ENCODE measurements around the gene CRY2.

The CRY2 gene

DNA sequence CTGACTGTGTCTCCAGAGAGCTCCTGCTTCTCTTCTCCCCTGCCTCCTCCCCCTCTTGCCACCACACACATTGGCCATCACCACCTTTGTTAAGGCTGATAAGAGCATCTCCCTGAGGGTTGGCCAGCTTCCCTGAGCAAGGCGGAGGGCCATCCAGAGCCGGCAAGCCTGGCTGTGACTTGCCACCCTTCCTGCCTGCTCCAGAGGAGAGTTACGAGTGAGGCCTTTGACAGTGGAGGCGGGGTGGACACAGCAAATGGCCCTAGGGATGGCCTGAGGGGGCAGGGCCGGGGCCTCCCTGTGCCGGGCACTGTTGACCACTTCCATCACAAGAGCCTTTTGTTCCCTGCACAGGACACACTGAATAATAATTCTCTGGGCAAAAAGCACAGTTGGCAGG lies 54.4 kb downstream of the CRY2 start:
- TF ChIP-seq GATA3 (IDR thresholded peaks at IDR 0.05; ENCODE audit: low read depth, low read length) (no peak), GATA2 (IDR thresholded peaks at IDR 0.05; ENCODE audit: low read depth, low read length) (no peak)

DNA sequence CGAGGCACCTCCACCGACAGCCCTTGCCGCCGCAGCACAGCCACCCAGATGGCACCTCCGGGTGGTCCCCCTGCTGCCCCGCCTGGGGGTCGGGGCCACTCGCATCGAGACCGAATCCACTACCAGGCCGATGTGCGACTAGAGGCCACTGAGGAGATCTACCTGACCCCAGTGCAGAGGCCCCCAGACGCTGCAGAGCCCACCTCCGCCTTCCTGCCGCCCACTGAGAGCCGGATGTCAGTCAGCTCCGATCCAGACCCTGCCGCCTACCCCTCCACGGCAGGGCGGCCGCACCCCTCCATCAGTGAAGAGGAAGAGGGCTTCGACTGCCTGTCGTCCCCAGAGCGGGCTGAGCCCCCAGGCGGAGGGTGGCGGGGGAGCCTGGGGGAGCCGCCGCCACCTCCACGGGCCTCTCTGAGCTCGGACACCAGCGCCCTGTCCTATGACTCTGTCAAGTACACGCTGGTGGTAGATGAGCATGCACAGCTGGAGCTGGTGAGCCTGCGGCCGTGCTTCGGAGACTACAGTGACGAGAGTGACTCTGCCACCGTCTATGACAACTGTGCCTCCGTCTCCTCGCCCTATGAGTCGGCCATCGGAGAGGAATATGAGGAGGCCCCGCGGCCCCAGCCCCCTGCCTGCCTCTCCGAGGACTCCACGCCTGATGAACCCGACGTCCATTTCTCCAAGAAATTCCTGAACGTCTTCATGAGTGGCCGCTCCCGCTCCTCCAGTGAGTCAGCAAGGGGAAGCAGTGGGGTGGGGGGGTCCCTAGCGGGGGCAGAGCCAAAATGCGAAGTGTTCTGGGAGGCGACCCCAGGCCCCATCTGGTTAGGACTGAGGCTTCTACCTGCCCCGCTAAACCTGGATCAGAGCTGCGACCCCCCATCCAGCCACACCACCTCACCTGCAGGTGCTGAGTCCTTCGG lies 55.4 kb downstream of the CRY2 start:
- TF ChIP-seq GATA3 (IDR thresholded peaks at IDR 0.05; ENCODE audit: low read depth, low read length) (no peak), GATA2 (IDR thresholded peaks at IDR 0.05; ENCODE audit: low read depth, low read length) (no peak)

DNA sequence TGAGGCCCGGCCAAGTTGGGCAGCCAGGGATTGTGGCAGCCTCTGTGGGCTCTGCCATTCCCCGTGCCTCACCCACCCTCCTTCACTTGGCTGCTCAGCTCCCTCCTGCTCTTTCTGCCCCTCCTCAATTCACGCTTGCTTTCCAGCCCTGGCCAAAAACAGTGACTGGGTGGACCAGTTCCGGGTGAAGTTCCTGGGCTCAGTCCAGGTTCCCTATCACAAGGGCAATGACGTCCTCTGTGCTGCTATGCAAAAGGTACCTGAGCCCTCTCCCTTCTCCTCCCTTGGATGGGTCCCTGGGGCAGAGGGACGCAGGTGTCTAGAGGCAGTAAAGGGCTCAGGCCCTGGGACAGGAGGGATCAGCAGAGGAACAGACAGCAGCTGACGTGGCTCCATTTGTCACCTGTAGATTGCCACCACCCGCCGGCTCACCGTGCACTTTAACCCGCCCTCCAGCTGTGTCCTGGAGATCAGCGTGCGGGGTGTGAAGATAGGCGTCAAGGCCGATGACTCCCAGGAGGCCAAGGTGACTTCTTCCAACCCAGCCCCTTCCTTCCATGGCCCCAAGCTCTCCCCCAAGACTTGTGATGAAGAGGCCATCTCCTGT lies 57.1 kb downstream of the CRY2 start:
- no peak for TF ChIP-seq GATA3 (IDR thresholded peaks at IDR 0.05; ENCODE audit: low read depth, low read length)
- no peak for TF ChIP-seq GATA2 (IDR thresholded peaks at IDR 0.05; ENCODE audit: low read depth, low read length)

DNA sequence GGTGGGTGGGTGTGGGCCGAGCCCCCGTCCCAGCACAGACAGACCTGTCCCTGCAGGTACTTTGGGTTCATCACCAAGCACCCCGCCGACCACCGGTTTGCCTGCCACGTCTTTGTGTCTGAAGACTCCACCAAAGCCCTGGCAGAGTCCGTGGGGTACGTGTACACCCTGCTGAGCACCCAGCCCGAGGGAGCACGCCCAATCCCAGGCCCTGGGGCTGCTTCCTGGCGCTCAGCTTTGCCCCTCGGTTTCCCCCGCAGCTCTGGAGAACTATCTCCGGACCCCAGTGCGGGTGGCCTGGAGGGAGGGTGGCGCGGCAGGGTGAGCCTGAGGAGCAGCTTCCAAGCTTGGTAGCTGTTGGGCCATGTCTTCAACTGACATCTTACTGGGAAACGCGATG lies 57.8 kb downstream of the CRY2 start:
- TF ChIP-seq GATA3 (IDR thresholded peaks at IDR 0.05; ENCODE audit: low read depth, low read length) (no peak), GATA2 (IDR thresholded peaks at IDR 0.05; ENCODE audit: low read depth, low read length) (no peak)

DNA sequence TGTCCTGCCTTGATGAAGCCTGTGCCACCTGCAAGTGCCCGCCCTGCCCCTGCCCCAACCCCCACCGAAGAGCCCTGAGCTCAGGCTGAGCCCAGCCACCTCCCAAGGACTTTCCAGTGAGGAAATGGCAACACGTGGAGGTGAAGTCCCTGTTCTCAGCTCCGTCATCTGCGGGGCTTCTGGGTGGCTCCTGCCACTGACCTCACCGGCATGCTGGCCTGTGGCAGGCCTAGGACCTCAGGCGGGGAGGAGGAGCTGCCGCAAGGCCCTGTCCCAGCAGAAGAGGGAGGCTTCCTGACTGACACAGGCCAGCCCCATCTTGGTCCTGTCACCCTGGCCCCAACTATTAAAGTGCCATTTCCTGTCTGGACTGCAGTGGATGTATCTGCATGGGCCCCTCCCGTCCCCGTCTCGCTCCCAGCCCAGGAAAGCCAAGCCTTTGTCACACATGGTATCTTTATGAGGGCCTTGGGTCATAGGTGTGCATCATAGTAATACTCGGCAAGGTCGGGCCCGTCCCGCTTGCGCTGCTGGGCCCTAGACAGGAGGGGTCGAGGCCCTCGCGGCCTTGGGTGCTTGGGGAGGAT lies 58.9 kb downstream of the CRY2 start:
- TF ChIP-seq GATA3 (IDR thresholded peaks at IDR 0.05; ENCODE audit: low read depth, low read length) (no peak), GATA2 (IDR thresholded peaks at IDR 0.05; ENCODE audit: low read depth, low read length) (no peak)

DNA sequence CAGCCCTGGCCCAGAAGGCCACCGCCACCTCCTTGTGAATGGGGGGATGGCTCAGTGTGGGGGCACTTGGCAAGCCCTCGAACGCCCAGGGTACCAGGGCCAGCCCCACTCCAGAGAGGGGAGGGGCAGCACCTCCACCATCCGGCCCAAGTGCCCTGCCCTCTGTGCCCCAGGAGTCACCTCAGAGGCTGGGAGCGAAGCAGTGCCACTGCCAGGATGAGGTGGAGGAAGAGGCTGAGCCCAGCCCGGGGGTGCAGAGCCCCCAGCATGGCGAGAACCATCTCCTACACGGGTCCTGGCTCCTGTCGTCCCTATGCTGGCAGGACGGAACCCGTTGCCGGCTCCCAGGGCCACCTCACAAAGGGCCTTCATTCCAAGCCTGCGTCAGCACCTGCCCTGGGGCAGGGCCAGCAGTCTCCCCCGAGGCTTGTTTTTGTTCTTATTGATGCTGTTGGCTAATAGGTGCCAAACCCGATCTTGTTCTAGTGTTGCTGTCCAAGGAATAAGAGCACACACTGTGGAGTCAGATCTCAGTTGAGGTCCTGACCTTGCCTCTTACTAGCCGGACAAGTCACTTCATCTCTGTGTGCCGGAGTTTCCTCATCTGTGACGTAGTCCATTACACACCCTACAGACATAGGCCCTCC lies 59.8 kb downstream of the CRY2 start, which contains the start of gene FREY1:
Gene FREY1, minus strand, starts transcription at position 307 of the 647 bp plus-strand sequence. Its CDS starts 26 bp downstream, at position 281.
- TF ChIP-seq GATA3 (IDR thresholded peaks at IDR 0.05; ENCODE audit: low read depth, low read length) (no peak), GATA2 (IDR thresholded peaks at IDR 0.05; ENCODE audit: low read depth, low read length) (no peak)

DNA sequence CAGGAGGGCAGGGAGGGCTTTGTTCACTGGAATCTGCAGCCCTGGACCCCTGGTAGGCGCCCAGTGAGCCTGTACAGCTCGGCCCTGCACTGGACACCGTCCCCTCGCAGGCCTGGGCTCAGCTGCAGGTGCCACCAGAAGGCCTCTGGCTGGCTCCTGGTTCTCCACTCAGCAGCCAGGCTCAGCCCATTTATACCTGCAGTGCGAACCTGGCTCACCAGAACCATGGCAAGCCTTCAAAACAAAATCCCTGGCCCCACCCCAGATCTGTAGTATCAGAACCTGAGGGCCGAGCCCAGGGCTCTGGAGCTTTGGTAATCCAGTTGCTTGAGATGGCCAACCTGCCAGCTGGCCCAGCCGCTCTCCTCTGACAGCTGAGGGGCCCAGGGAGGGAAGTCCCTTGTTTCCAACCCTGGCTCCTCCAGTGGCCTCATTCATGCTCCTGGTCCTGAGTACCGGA lies 60.7 kb downstream of the CRY2 start:
- TF ChIP-seq GATA2 (IDR thresholded peaks at IDR 0.05; ENCODE audit: low read depth, low read length) (no peak), GATA3 (IDR thresholded peaks at IDR 0.05; ENCODE audit: low read depth, low read length) (no peak)

DNA sequence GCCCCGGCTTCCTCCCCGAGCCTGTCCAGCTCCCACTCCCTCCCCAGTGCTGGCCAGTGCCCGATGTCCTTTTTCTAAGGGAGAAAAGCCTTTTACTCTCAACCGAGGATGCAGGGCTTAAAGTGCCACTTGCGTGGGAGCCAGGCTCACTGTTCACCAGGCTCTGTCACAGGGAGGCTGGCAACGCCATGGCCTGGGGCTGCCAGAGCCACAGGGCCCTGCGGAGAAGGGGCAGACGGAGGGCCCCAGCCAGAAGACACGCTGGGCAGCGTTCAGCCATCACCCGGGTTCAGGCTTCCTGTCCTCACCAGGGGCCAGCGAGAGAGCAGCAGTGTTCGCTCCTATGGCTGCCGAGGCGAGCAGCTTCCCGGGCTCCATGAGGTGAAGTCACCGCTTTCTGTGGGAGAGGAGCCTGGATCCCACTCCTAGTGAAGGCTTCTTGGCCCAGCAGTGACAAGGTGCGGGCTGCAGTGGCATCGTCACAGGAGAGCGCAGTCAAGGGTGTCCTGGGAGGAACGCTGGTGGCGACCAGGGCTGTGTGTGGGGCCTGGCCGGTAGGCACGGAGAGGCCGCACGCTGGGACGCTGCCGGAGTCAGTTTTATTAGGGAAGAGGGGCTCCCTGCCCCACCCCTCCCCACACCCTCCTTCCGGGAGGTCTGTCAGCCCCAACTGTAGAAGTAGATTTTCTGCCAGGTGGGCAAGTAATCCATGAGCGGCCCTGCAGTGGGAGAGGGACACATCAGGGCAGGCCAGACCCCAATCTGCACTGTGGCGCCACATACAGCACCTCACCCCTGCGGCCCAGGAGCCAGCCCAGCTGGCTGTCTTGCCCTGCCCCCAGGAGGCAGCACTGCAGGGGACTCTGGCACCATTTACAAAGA lies 62.6 kb downstream of the CRY2 start:
- no peak for TF ChIP-seq GATA2 (IDR thresholded peaks at IDR 0.05; ENCODE audit: low read depth, low read length)
- TF ChIP-seq GATA3 (IDR thresholded peaks at IDR 0.05; ENCODE audit: low read depth, low read length), result no peak

DNA sequence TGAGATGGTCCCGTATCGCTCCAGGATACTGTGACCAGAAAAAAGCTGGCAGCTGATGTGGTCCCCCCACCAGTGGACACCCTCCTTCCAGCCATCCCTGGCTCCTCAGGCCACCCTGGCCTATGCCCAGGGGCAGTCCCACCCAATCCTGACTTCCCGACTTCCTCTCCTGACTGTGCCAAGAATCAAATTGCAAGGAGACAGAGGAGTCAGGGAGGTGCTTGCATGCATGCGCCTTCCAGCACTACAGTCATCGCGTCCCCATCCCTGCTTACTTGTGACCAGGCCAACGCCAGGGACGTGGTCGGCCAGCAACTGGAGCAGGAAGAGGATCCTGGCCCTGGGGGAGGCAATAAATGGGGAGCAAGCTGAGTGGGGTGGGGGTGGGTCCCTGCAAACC lies 63.3 kb downstream of the CRY2 start:
- no peak for TF ChIP-seq GATA3 (IDR thresholded peaks at IDR 0.05; ENCODE audit: low read depth, low read length)
- no peak for TF ChIP-seq GATA2 (IDR thresholded peaks at IDR 0.05; ENCODE audit: low read depth, low read length)

DNA sequence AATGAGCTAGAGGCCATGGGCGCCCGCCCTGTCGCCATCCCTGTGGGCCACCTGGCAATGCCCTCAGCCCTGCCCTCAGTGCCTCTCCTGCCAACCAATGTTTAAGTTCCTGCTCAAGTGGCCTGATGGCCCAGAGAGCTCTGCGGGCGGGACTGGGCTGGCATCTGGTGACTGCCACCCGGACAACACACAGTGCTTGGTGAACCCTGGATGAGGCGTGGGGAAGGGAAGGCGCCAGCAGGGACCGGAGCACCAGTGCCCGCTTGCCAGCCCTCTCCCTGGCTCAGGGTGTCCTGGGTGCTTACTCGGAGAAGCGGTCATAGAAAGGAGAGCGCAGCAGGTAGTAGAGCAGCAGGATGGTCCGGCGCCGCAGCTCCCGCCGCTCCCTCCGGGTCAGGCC lies 66.2 kb downstream of the CRY2 start:
- TF ChIP-seq GATA2 (IDR thresholded peaks at IDR 0.05; ENCODE audit: low read depth, low read length), result no peak
- TF ChIP-seq GATA3 (IDR thresholded peaks at IDR 0.05; ENCODE audit: low read depth, low read length), result no peak

DNA sequence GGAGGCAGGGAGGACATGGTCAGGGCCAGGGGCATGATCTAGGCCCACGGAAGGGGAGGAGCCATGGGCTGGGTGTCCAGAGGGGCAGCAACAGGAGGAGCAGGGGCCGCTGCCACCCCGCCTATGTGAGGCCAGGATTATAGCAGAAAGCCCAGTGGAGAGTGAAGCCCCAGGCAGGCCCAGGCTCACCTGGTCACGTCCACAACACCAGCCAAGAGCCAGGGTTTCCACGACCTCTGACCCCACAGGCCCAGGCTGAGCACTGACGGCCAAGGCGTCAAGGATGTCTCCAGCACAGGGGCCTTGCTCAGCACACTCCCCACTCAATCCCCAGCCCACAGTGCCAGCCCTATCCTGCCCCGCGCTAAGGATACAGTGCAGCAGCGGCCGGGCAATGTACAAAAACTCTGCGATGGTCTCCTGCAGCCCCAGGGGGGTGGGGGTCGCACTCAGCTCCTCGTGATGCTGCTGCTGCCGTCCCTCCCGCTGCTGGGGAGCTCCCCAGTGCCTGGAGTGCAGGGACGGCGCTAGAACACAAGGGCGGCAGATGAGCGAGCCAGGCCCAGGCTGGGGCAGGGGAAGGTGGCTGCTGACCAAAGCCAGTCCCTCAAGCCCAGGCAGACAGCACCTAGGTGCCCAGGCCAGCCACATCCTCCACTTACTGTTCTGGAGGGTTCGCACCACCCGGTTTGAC lies 66.8 kb downstream of the CRY2 start:
- TF ChIP-seq GATA3 (IDR thresholded peaks at IDR 0.05; ENCODE audit: low read depth, low read length), result no peak
- TF ChIP-seq GATA2 (IDR thresholded peaks at IDR 0.05; ENCODE audit: low read depth, low read length), result no peak

DNA sequence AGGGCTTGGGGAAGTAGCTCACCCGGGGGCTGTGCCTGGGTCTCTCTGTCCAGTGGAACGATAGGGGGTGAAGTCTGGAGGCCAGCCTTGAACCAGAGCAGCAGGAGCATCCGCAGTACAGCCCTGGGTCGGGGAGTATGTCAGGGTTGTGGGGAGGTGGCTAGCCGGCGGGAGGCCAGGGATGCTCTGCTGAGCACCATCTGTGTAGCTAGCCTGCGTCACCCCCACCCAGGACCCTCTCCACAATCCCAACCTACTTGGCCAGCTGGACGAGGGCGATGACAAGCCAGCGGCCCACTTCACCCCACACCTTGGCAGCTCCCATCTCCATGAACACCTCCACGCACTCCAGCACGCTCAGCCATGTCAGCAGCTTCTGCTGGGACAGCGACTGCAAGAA lies 68.2 kb downstream of the CRY2 start:
- TF ChIP-seq GATA2 (IDR thresholded peaks at IDR 0.05; ENCODE audit: low read depth, low read length) (no peak), GATA3 (IDR thresholded peaks at IDR 0.05; ENCODE audit: low read depth, low read length) (no peak)

DNA sequence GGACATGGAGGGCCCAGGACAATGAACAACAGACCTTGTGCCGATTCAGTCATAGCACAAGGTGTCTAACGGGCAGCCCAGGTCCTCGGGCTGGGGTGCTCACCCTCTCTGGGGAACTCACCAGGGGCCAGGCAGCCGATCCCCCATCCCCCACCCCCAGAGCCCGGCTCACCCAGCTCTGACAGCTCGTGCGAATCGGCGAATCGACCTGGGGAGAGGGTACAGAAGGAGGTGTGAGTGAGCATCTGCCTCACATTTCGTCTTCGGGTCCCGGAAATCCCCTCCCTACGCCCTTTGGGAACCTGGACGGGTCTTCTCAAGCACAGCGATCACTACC lies 70.0 kb downstream of the CRY2 start:
- TF ChIP-seq GATA3 (IDR thresholded peaks at IDR 0.05; ENCODE audit: low read depth, low read length) (no peak), GATA2 (IDR thresholded peaks at IDR 0.05; ENCODE audit: low read depth, low read length) (no peak)

Measured in SH-SY5Y (cell line).